ENCODE results near the gene HPD. TPM values are rescaled to one million over a fixed set of nuclear protein-coding genes. Genes with fewer than 3 reads are reported as not detected.

The HPD gene
- total RNA-seq, 1 experiment from 2014 or later, result 0.21 TPM

DNA sequence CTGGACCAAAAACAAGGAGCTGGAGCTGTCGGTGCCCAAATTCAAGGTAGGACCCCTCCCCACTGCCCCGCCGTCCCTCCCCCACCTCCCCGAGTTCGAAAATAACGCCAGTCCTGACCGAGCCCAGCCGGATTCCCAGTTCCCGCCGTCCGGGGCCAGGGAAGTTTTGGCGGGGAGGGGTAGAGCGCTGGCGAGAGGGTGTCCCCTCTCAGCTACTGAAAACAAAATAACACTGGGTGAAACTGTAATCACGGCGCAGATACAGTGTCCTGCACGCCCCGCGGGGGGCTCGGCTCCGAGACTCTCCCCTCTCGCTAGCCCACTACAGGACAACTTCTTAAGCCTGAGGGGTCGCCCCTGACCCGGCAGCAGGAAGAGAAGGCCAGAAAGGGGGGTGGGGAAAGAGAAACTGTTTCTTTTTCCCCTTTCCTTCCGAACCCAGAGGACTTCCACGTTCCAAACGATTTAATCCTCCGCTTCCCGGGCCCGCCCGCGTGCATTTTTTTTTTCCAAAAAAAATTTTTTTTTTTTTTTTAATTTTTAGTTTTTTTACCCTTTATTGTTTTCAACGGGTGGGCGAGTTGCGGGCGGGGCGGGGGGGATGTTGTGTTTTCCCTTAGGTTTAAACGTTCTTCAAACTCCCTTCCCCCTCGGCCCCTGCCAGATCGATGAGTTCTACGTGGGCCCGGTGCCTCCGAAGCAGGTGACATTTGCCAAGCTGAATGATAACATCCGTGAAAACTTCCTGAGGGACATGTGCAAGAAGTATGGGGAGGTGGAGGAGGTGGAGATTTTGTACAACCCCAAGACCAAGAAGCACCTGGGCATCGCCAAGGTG, 53.3 kb downstream of the HPD start:
- TF ChIP-seq, protein P1, sequence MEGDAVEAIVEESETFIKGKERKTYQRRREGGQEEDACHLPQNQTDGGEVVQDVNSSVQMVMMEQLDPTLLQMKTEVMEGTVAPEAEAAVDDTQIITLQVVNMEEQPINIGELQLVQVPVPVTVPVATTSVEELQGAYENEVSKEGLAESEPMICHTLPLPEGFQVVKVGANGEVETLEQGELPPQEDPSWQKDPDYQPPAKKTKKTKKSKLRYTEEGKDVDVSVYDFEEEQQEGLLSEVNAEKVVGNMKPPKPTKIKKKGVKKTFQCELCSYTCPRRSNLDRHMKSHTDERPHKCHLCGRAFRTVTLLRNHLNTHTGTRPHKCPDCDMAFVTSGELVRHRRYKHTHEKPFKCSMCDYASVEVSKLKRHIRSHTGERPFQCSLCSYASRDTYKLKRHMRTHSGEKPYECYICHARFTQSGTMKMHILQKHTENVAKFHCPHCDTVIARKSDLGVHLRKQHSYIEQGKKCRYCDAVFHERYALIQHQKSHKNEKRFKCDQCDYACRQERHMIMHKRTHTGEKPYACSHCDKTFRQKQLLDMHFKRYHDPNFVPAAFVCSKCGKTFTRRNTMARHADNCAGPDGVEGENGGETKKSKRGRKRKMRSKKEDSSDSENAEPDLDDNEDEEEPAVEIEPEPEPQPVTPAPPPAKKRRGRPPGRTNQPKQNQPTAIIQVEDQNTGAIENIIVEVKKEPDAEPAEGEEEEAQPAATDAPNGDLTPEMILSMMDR (IDR thresholded peaks at IDR 0.05; ENCODE audit: unreplicated experiment), result no peak
- Mint-ChIP-seq H3K27ac (ENCODE audit: low read depth, unreplicated experiment) (peak overlapping the region; percentile 99), H3K4me1 (ENCODE audit: insufficient read depth, unreplicated experiment) (no peaks in the 10 kb centered on the region), H3K9me3 (ENCODE audit: unreplicated experiment) (no peaks in the 10 kb centered on the region), H3K4me3 (ENCODE audit: unreplicated experiment) (peak overlapping the region; percentile 87), H3K27me3 (ENCODE audit: insufficient read depth, unreplicated experiment) (no peaks in the 10 kb centered on the region), H3K36me3 (ENCODE audit: insufficient read depth, unreplicated experiment) (peaks cover 44% of the 10 kb centered on the region)
- CTCF ChIA-PET, result interaction anchor here (0.6 to 16.6 kb wide), 3 partner anchors 10 to 30 kb away, joined by 3 to 390 read pairs (median 4); partner anchors contain the start of gene RHOF
- intact Hi-C loops (cut with micrococcal nuclease), result no loop called here
- no TSS peak for BruUV-seq (replicated peaks)
- DNase-seq (ENCODE audit: unreplicated experiment), result peak; percentile 35
- POLR2A ChIA-PET, result interaction anchor here (0.5 to 12.4 kb wide), 8 partner anchors 8 to 1606 kb away, joined by 3 to 344 read pairs (median 4); partner anchors contain the start of genes PSMD9, RHOF, SETD1B and TMEM120B

DNA sequence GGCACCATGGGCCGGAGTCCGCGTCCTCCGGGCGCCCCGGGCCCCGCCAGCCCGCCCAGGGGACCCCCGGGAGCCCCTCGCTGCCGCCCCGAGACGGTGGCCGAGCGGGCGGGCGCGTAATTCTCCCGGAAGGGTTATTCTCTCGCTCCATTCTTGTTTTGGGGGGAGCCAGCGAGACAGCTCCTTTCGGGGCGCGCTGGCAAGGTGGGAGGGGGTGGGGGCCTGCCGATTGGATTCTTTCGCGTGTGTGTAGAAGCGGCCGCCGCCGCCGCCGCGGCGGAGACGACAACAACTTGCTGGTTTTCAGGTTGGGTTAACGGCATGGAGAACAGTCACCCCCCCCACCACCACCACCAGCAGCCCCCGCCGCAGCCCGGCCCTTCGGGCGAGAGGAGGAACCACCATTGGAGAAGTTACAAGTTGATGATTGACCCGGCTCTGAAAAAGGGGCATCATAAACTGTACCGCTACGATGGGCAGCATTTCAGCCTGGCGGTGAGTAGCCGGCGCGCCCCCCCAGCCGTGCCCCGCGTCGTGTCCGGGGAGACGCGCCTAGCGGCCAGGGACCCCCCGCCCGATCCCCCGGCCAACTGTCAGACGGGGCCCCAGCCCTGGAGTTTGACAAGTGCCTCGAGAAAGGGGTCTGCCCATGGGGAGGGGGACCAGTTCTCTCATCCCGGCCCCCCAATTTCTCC, 54.1 kb downstream of the HPD start:
- DNase-seq (ENCODE audit: unreplicated experiment), result peak; percentile 28
- H3K36me3 Mint-ChIP-seq (ENCODE audit: insufficient read depth, unreplicated experiment), result peaks cover 40% of the 10 kb centered on the region
- intact Hi-C loops (cut with micrococcal nuclease), result no loop called here

DNA sequence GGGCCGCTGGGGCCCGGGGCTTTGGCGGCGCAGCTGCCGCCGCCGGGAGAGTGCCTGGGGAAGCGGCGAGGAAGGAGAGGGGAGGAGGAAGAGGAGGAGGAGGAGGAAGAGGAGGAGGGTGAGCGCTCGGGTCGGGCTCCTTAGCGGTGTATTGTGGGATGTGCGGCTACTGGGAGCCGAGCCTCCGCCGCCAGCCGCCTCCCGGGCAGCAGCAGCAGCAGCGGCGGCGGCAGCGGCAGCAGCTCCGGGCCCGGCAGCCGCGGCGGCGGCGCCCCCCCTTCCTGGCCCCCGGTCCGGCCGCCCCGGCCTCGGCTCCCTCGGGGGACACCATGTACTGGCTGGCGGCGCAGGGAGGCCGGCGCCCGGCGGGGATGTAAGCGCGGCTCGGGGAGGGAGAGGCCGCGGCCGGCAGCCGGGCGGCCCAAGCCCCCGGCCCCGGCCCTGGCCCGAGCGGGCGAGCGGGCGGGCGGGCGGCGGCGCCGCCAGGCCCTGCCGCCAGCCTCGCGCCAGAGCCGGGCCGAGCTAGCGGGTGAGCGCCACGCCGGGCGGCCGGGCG, 54.7 kb downstream of the HPD start, which contains the start of gene SETD1B:
Gene SETD1B, plus strand, starts transcription at position 149 of the 556 bp plus-strand sequence. CDS start 729 bp downstream, outside the sequence.
- peak within 1 kb of the TSS; percentile 99 for H3K27ac Mint-ChIP-seq (ENCODE audit: low read depth, unreplicated experiment)
- H3K36me3 Mint-ChIP-seq (ENCODE audit: insufficient read depth, unreplicated experiment), result peaks cover 40% of the 10 kb centered on the region
- intact Hi-C loops (cut with micrococcal nuclease), result no loop called here
- ChIA-PET CTCF (interaction anchor here (1.1 to 16.6 kb wide), 2 partner anchors 8 to 32 kb away, joined by 4 to 390 read pairs; partner anchors contain the start of gene RHOF), POLR2A (interaction anchor here (0.7 to 13.9 kb wide), 9 partner anchors 4 to 220 kb away, joined by 3 to 344 read pairs (median 24); partner anchors contain the start of genes PSMD9, RHOF and SETD1B)
- peak within 1 kb of the TSS; percentile 87 for H3K4me3 Mint-ChIP-seq (ENCODE audit: unreplicated experiment)
- peaks cover 4% of the 10 kb centered on the region for H3K4me1 Mint-ChIP-seq (ENCODE audit: insufficient read depth, unreplicated experiment)
- peak; percentile 54 for DNase-seq (ENCODE audit: unreplicated experiment)
- no peaks in the 10 kb centered on the region for H3K9me3 Mint-ChIP-seq (ENCODE audit: unreplicated experiment)
- TF ChIP-seq, protein P1 (IDR thresholded peaks at IDR 0.05; ENCODE audit: unreplicated experiment), result no peak
- H3K27me3 Mint-ChIP-seq (ENCODE audit: insufficient read depth, unreplicated experiment), result no peaks in the 10 kb centered on the region
- no TSS peak for BruUV-seq (replicated peaks)

More for the DNA sequence above, 54.1 kb downstream of the HPD start:
- no TSS peak for BruUV-seq (replicated peaks)
- no peaks in the 10 kb centered on the region for H3K4me1 Mint-ChIP-seq (ENCODE audit: insufficient read depth, unreplicated experiment)
- POLR2A ChIA-PET, result interaction anchor here (0.5 to 12.4 kb wide), 3 partner anchors 7 to 1605 kb away, joined by 3 to 344 read pairs (median 8); partner anchors contain the start of genes RHOF and SETD1B
- H3K9me3 Mint-ChIP-seq (ENCODE audit: unreplicated experiment), result no peaks in the 10 kb centered on the region
- TF ChIP-seq, protein P1 (IDR thresholded peaks at IDR 0.05; ENCODE audit: unreplicated experiment), result no peak
- H3K27me3 Mint-ChIP-seq (ENCODE audit: insufficient read depth, unreplicated experiment), result no peaks in the 10 kb centered on the region
- H3K4me3 Mint-ChIP-seq (ENCODE audit: unreplicated experiment), result peak overlapping the region; percentile 87
- CTCF ChIA-PET, result interaction anchor here (0.6 to 16.6 kb wide), 3 partner anchors 9 to 31 kb away, joined by 3 to 390 read pairs (median 4); partner anchors contain the start of gene RHOF
- H3K27ac Mint-ChIP-seq (ENCODE audit: low read depth, unreplicated experiment), result peak overlapping the region; percentile 99

Measured in MCF 10A (cell line).